GM12875 (cell line): ENCODE data around the gene HARS1.
"Not testable (repeated sequence)": the region's sequence is repeated elsewhere in the genome, so short reads cannot be mapped to it uniquely, and the experiment has no call there.

Experiments used
- H3K4me3 ChIP-seq: one replicate; pipeline ENCODE4 v1.5.1; 2011; ENCODE audit warnings: low read depth, low read length, control low read depth
- CTCF ChIP-seq: IDR thresholded peaks from 2 replicates; pipeline ENCODE4 v1.5.1; 2011; ENCODE audit warnings: low read depth, mild to moderate bottlenecking, control low read depth, inconsistent platforms, low read length, moderate library complexity, borderline replicate concordance; ENCODE audit not compliant: insufficient read depth

The HARS1 gene

GRCh38 chr5:140628711-140629110 is 62.5 kb downstream of the HARS1 start:
- no peak for TF ChIP-seq CTCF
- H3K4me3 ChIP-seq, result no peak overlapping the region

- H3K4me3 ChIP-seq, result no peak overlapping the region
- TF ChIP-seq CTCF, result no peak
These were observed 63.2 kb downstream of the HARS1 start for GRCh38 chr5:140627972-140628371.

- not testable (repeated sequence) for H3K4me3 ChIP-seq
These were observed 66.3 kb downstream of the HARS1 start for GRCh38 chr5:140624886-140625285.
